ENCODE data around the gene NDUFS3.

Gene NDUFS3

GRCh38 chr11:47565340-47566148, 13.3 kb upstream of the NDUFS3 start, which contains the start of gene PTPMT1:
Gene PTPMT1 (plus strand): TSS chr11:47565599. CDS start chr11:47565623, 24 bp downstream.
- TF ChIP-seq CTCF (IDR thresholded peaks at IDR 0.05; ENCODE audit: low read depth, low read length) = no peak
- Histone ChIP-seq H3K36me3 (peaks cover 25% of the 10 kb centered on the region), H3K27ac (peak within 1 kb of the TSS; percentile 91), H3K27me3 (ENCODE audit: insufficient read depth, low read depth, severe bottlenecking) (no peaks in the 10 kb centered on the region), H3K9me3 (ENCODE audit: severe bottlenecking) (no peaks in the 10 kb centered on the region), H3K4me3 (ENCODE audit: low read depth, low read length) (peak within 1 kb of the TSS; percentile 67)
- peak; percentile 84 for DNase-seq

DNA sequence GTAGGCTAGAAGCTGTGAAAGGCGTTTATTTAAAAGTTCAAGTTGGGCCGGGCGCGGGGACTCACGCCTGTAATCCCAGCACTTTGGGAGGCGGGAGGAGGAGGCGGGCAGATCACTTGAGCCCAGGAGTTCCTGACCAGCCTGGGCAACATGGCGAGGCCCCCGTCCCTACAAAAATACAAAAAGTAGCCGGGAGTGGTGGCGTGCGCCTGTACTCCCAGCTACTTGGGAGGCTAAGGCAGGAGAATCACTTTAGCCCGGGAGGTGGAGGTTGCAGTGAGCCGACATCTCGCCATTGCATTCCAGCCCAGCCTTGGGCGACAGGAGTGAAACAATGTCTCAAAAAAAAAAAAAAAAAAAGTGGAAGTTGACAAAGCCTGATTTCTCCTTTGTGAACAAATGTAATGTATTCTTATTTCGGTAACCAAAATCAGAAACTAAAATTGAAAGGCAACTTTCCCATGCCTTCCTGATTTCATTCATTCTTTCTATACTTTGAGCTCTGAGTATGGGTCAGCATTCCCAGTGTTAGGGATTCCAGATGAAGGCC, 12.7 kb upstream of the NDUFS3 start:
- peak overlapping the region; percentile 67 for H3K4me3 ChIP-seq (ENCODE audit: low read depth, low read length)
- peak; percentile 39 for DNase-seq

GRCh38 chr11:47569646-47570045, 9.2 kb upstream of the NDUFS3 start:
- no peak overlapping the region for H3K27ac ChIP-seq
- no peak for TF ChIP-seq CTCF (IDR thresholded peaks at IDR 0.05; ENCODE audit: low read depth, low read length)
- no peak for DNase-seq
- no peaks in the 10 kb centered on the region for H3K9me3 ChIP-seq (ENCODE audit: severe bottlenecking)
- H3K36me3 ChIP-seq = peaks cover 56% of the 10 kb centered on the region
- H3K27me3 ChIP-seq (ENCODE audit: insufficient read depth, low read depth, severe bottlenecking) = no peaks in the 10 kb centered on the region
- no peak overlapping the region for H3K4me3 ChIP-seq (ENCODE audit: low read depth, low read length)

More for the DNA sequence above, 12.7 kb upstream of the NDUFS3 start:
- H3K27me3 ChIP-seq (ENCODE audit: insufficient read depth, low read depth, severe bottlenecking) = no peaks in the 10 kb centered on the region
- peak overlapping the region; percentile 91 for H3K27ac ChIP-seq
- TF ChIP-seq CTCF (IDR thresholded peaks at IDR 0.05; ENCODE audit: low read depth, low read length) = no peak
- H3K36me3 ChIP-seq = peaks cover 25% of the 10 kb centered on the region
- no peaks in the 10 kb centered on the region for H3K9me3 ChIP-seq (ENCODE audit: severe bottlenecking)

DNA sequence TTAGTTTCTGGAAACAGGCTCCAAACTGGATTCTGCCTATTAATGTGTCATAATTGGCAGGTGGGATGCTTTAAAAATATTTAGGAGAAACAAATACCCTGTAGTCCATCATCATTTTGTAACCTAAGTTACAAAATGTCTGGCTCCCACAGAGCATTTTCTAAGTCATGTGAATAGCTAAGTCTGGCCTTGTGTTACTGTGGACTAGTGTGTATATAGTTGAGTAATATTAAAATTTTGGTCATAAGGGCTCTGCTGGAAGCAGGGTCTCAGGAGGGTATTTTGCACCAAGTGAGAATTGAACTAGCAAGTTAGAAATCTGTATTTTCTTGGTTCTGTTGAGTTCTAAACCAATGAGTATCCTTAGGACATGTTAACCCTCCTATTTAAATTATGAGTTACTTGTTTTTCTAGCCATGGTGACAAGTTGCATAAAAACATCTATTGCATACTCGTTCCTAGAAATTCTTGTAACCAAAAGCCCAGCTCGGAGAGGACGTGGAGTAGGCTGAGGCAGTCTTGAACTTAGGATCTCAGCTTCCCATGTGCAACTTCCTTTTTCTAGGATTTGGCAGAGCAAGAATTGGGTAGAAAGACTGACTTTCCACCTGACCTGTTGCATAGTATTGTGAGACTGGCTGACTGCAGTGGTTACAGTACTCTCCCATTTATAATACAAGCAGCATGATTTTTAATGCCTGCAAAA, 8.1 kb upstream of the NDUFS3 start:
- no peak overlapping the region for H3K4me3 ChIP-seq (ENCODE audit: low read depth, low read length)
- H3K9me3 ChIP-seq (ENCODE audit: severe bottlenecking) = no peaks in the 10 kb centered on the region
- H3K27ac ChIP-seq = peak overlapping the region; percentile 20
- peaks cover 61% of the 10 kb centered on the region for H3K36me3 ChIP-seq
- no peak for DNase-seq
- no peak for TF ChIP-seq CTCF (IDR thresholded peaks at IDR 0.05; ENCODE audit: low read depth, low read length)
- H3K27me3 ChIP-seq (ENCODE audit: insufficient read depth, low read depth, severe bottlenecking) = no peaks in the 10 kb centered on the region

GRCh38 chr11:47571357-47571729, 7.5 kb upstream of the NDUFS3 start:
- H3K36me3 ChIP-seq = peaks cover 62% of the 10 kb centered on the region
- peak; percentile 74 for DNase-seq
- no peak overlapping the region for H3K4me3 ChIP-seq (ENCODE audit: low read depth, low read length)
- no peaks in the 10 kb centered on the region for H3K27me3 ChIP-seq (ENCODE audit: insufficient read depth, low read depth, severe bottlenecking)
- peak overlapping the region; percentile 66 for H3K27ac ChIP-seq
- no peaks in the 10 kb centered on the region for H3K9me3 ChIP-seq (ENCODE audit: severe bottlenecking)
- TF ChIP-seq CTCF (IDR thresholded peaks at IDR 0.05; ENCODE audit: low read depth, low read length) = no peak
